Lower leg skin (tissue), 4 donors: Measurements from ENCODE around the gene LHFPL2. TPM values are rescaled to one million over a fixed set of nuclear protein-coding genes. Genes with fewer than 3 reads are reported as not detected.

ENCODE experiments used
- DNase-seq, 2 donors: peaks; one replicate each; pipeline ENCODE4 v3.0.0-alpha.2; 2019; ENCODE audit warnings: low spot score in 2 of 2
- H3K4me3 ChIP-seq: fragments of 200-600 bp; sonication (generic); 2 replicates; pipeline ENCODE4 v1.5.1; 2017; ENCODE audit warnings: mild to moderate bottlenecking, low read depth; ENCODE audit not compliant: poor library complexity, severe bottlenecking
- POLR2A ChIP-seq, 2 donors: fragments of 450-650 bp; IDR thresholded peaks; one replicate each; pipeline ENCODE4 v1.6.1; 2016 to 2017; ENCODE audit warnings: antibody characterized with exemption in 2 of 2, mild to moderate bottlenecking in 1 of 2, moderate library complexity in 1 of 2
- WGBS, 2 donors: methylation state at CpG; one replicate each; pipeline ENCODE4 v1.1.5; 2018; 5-methylcytosine and 5-hydroxymethylcytosine counted together
- intact Hi-C: fragments of 100-400 bp; cut with DNase I; formaldehyde crosslinking; loops from one replicate; pipeline ENCODE4 v1.15.0; 2023; ENCODE audit warnings: low total_unique reads
- total RNA-seq, 4 donors: library from RNA; depleted of rRNA; stranded (reverse); fragments of >200 nt; gene quantifications; one replicate each; pipeline ENCODE4 v1.1.0, GENCODE V29; 2016
- TF ChIP-seq, protein P1 (sequence below), 3 donors: fragments of 450-650 bp; IDR thresholded peaks; one replicate each; pipeline ENCODE4 v1.5.1; 2016; ENCODE audit warnings: antibody characterized with exemption in 3 of 3, mild to moderate bottlenecking in 3 of 3, moderate library complexity in 2 of 3

The LHFPL2 gene
- total RNA-seq, 4 donors from 2014 or later, result 7.3 to 11.1 (median 9.6) TPM

DNA sequence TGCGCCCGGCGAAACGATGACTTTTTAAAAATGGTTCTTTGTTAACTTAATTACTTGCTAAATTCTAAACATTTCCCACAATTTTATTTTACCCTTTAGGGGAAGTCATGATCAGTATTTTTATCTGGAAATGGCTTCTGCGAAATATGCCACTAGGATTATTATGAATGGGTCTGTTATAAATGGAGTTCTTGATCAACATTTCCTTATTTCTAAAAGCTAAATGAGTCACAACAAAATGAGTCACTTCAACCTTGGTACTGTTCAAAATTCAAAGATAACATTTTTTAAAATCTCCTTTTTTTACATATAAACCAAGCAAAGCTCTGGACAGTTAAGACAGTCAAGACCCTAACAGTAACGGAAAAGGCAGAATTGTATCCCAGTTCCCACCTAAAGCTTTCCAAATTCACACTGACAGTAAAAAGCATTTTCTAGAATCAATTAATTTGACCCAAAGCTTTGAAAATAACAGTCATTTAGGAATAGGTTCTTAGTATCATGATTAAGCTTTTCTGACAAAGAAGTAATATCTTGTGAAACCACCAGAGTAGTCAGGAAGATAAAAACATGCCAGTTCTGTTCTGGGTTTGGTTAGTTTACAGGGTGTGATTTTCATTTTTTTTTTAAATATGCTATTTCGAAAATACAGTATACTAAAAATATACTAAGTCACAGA lies 81.7 kb downstream of the LHFPL2 start:
- intact Hi-C loops, result no loop called here
- no peak for DNase-seq
- 76 to 82% methylated on average over 7 of the region's 7 CpGs for WGBS, 2 donors
- no peak overlapping the region for H3K4me3 ChIP-seq
- TF ChIP-seq POLR2A (IDR thresholded peaks at IDR 0.05), result no peak
- TF ChIP-seq, protein P1, sequence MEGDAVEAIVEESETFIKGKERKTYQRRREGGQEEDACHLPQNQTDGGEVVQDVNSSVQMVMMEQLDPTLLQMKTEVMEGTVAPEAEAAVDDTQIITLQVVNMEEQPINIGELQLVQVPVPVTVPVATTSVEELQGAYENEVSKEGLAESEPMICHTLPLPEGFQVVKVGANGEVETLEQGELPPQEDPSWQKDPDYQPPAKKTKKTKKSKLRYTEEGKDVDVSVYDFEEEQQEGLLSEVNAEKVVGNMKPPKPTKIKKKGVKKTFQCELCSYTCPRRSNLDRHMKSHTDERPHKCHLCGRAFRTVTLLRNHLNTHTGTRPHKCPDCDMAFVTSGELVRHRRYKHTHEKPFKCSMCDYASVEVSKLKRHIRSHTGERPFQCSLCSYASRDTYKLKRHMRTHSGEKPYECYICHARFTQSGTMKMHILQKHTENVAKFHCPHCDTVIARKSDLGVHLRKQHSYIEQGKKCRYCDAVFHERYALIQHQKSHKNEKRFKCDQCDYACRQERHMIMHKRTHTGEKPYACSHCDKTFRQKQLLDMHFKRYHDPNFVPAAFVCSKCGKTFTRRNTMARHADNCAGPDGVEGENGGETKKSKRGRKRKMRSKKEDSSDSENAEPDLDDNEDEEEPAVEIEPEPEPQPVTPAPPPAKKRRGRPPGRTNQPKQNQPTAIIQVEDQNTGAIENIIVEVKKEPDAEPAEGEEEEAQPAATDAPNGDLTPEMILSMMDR (IDR thresholded peaks at IDR 0.05), result no peak

DNA sequence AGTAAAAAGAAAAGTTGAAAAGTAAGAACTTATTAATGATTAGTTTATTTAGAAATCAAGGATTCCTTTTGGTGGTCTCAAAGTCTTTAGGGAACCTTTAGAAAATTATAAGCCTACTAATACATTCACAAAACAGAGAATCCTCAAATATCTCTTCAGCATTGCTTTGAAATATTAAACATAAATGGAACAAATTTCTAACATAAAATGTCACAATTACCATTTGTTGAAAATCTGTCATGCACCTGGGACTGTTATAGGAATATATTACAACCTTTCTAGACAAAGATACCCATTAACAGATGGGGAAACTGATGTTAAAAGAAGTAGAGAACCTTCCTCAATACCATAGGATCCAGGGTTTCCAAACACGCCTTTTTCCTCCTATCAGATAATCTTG lies 83.2 kb downstream of the LHFPL2 start:
- no peak overlapping the region for H3K4me3 ChIP-seq
- WGBS, 2 donors, result 94 to 96% methylated on average over 1 of the region's 1 CpG
- TF ChIP-seq POLR2A (IDR thresholded peaks at IDR 0.05), result no peak
- TF ChIP-seq, protein P1 (IDR thresholded peaks at IDR 0.05), result no peak
- DNase-seq, result no peak
- intact Hi-C loops, result no loop called here

DNA sequence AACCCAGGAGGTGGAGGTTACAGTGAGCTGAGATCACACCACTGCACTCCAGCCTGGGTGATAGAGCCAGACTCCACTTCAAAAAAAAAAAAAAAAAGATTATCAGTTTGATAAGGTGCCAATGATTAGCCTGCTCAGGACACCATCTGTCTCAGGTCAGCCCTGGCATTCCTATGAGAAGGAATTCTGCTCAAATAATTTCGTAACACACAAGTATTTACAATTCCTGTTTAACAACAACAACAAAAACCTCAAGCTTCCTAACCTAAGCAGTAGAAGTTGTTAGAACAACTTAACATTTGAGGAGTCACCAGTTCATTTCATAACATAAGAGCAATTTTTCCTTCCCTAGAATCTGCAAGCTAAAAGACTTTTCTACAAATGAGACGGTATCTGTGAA lies 85.0 kb downstream of the LHFPL2 start:
- 95 to 97% methylated on average over 2 of the region's 2 CpGs for WGBS, 2 donors
- no peak overlapping the region for H3K4me3 ChIP-seq
- DNase-seq, result no peak
- TF ChIP-seq POLR2A (IDR thresholded peaks at IDR 0.05), result no peak
- TF ChIP-seq, protein P1 (IDR thresholded peaks at IDR 0.05), result no peak
- intact Hi-C loops, result no loop called here

DNA sequence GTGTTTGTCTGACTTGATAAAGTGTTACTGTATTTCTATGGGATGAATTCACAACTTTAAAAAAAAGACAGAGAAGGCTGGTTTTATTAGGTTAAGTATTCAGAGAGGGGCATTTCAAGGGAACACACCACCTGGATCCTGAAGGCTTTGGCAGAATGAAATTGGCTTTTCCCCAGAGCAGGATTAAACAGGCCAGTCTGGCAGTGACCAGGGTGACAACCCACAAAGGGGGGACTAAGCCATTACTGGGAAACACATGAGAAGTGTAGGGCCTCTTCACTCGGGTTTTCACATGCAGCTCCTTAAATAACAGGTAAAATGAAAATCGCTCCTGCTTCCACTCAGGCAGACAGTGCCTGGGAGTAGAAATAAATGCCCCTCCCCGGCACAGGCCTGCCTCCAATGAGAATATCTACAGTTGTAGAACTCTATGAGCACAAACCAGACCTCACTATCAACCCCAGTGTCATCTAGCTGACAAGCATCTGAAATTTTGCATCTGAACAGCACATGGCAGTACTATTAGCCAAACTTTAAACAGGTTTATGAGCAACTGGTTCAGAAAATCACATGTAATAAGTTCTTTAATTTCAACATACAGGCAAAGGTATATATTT lies 85.8 kb downstream of the LHFPL2 start:
- DNase-seq, result no peak
- 65 to 85% methylated on average over 3 of the region's 3 CpGs for WGBS, 2 donors
- TF ChIP-seq, protein P1 (IDR thresholded peaks at IDR 0.05), result no peak
- no peak for TF ChIP-seq POLR2A (IDR thresholded peaks at IDR 0.05)
- intact Hi-C loops, result no loop called here
- no peak overlapping the region for H3K4me3 ChIP-seq

DNA sequence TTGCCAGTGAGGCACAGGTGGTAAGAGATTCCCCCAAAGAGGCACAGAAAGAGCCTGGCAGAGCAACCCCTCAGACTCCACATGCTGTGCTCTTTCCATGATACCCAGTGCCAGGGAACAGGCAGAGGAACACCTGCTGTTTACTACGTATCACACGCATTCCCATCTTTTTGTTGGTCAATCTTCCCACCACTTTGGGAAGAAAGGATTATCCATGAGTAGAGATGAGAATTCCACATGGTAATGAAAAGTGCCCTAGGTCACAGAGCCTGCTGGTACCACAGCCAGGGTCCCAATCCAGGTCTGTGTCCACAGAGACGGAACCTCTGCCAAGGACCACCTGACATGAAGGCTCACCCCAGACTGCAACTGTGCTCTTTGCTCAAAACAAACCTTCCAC lies 86.6 kb downstream of the LHFPL2 start:
- no peak overlapping the region for H3K4me3 ChIP-seq
- WGBS, 2 donors, result 99 to 100% methylated on average over 3 of the region's 3 CpGs
- intact Hi-C loops, result no loop called here
- TF ChIP-seq, protein P1 (IDR thresholded peaks at IDR 0.05), result no peak
- TF ChIP-seq POLR2A (IDR thresholded peaks at IDR 0.05), result no peak
- DNase-seq, result no peak
